ENCODE measurements around the gene OR4P4.

Gene OR4P4

DNA sequence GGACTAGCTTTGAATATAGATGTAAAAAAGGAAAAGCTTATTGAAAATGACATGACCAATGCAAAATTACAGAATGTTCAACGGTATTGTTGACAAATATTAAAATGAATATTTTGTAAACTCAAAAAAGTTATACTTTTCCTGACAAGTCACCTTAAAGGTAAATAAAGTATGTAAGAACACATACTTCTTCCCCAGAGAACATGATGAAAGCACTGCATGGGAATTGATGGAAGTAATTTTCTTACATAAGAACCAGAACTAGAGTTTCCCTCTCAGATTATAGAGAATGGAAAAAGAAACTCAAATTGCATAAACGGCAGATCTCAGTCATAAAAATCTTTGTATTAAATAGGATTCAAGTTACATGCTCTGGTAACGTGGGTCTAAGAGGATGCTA lies at the start of gene OR4P4:
Gene OR4P4, plus strand, starts transcription at position 301 of the 400 bp plus-strand sequence.
- no peak for DNase-seq (ENCODE audit: low read depth in 2 of 2)

DNA sequence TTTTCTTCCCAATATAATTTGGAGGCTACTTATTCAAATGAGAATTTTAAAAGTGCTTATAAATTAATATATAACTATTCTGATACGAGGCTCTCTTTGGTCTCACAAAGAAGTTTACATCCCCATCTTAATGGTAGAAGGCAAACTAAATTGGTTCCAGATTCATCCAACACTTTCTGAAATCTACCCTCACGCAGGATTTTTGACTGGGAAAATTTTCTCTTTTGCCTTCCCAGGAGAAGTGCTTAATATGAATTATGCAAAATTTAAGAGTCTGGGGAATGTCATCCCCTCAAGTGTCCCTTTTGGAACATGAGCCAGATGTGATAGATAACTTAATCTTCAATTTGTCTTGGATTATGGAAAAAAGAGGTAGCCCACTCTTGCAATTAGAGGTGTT lies 27.4 kb upstream of the OR4P4 start, which contains the start of gene OR4C11:
Gene OR4C11, minus strand, starts transcription at position 101 of the 400 bp plus-strand sequence. CDS start 3,272 bp downstream, outside the sequence.
- no peak for DNase-seq (ENCODE audit: low read depth in 2 of 2)

DNA sequence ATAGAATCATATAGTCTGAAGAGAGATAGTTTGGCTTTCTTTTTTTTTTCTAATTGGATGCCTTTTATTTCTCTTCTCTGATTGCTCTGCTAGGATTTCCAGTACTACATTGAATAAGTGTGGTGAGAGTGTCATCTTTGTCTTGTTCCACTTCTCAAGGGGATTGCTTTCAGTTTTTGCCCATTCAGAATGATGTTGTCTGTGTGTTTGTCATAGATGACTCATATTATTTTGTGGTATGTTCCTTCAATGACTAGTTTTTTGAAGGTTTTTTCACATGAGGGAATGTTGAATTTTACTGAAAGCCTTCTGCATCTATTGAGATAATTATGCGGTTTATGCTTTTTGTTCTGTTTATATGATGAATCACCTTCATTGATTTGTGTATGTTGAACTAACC lies 10.4 kb upstream of the OR4P4 start:
- DNase-seq (ENCODE audit: low read depth in 2 of 2): no peak

DNA sequence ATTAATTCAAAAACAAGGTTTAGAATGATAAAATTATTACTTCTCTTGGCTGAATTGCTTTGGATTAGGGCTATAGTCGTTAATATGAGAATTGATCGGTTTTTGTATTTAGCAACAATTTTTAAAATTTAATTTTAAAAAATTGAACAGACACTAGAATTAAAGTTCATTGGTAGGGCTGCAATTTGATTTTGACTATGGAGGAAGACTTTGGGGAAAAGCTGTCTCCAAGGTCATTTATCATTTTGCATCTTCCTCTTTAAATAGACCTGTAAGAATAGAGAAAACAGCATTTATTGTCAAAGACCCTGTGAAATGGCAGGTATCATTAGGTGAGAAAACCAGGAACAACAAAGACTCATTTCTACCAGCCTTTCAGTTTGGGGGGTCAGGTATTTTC lies 13.1 kb downstream of the OR4P4 start, which contains the start of gene OR4S2:
Gene OR4S2, plus strand, starts transcription at position 301 of the 400 bp plus-strand sequence. CDS start 2,577 bp downstream, outside the sequence.
- DNase-seq (ENCODE audit: low read depth in 2 of 2): no peak

DNA sequence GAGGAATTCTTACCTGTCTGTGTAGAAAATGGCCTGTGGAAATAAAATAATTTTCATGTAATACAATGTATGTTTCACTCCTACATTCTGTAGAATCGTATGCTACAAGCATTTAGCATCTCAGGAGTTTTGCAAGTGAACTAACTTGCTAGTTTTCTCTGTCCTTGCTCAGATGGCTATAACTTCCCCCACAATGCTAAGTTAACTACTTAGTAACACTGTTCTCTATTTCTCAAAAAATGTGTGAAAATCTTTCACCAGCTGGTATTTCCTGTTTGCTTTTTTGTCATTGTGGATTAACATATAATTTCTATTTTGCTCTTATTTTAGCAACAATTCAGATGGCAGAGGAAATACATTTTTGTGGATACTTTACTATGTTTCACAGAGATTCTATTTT lies 17.6 kb downstream of the OR4P4 start:
- DNase-seq (ENCODE audit: low read depth in 2 of 2): no peak

DNA sequence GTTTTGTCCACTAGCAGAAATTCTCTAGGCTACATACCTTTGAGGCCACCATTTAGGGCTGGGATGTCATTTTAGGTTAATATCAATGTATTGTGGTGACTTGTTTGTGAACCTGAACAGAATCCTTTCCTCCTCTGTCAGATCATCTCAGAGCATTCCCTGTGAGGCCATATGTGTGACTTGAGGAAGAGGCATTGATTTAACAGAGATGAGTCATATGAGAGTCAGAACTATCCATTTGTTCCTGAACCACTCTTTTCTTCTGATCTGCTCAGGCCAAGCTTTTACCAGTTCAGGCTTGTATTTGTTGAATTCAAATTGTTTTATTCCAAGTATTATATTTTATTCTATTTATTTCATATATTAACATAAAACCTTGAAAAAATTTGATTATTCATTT lies 20.2 kb downstream of the OR4P4 start:
- DNase-seq (ENCODE audit: low read depth in 2 of 2): no peak

DNA sequence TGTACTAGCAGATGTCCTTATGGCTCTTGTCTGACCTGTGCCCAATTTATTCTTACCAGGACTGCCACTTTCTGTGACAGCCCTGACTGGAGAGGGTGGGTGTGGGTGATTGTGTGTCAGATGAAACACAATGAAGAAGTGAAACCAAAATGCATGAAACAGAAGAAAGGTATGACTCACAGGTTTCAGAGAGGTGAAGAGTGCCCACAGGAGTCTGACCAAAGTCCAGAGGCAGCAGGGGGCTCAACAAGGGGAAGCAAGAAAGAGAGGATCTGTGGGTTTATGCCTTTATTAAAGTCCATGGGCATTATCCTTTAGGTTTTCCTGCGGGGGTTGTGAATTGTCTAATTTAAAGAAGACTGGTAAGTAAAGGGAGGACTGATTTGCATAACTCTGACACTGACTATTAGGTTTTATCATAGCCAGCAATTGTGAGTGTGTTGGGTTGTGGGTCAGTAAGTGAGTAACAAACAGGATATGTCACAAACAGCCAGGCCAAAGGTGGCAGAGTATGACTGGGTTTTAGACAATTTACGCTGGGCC lies 23.2 kb downstream of the OR4P4 start:
- DNase-seq (ENCODE audit: low read depth in 2 of 2): no peak

DNA sequence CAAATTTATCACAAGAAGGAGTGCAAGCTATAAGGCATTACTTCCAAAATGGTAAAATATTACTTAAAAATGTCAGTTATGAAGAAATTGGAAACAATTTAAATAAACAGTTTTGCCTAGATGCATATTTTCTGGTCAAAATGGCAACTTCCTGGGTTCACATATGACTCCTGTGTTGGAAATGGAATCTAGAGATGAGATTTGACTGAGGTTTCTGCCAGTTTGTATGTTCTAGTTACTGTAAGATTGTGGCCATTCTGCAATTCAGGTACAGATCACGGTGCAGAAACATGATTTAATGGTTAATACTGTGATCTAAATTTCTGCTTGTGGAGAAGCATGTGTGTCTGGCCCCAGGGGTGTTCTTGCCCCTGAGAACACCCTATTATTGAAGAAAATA lies 23.7 kb downstream of the OR4P4 start:
- no peak for DNase-seq (ENCODE audit: low read depth in 2 of 2)

DNA sequence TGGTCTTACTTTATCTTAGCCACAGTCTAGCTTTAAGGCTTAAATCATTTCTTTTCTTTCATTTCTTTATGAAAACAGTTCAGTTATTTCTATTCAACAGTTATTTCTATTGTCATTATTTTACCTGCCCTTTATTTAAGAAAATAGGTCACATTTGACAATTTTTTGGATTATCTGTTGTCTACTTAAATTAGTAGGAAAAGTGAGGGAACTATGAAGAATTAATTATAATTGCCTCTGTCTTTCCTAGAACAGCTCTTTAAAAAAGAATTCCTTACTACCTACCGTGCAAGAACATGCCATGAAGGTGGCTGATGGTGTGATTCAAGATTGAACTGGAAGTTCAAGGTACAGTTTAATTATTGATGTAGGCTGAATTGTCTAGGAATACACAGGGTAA lies 27.0 kb downstream of the OR4P4 start, which contains the start of gene OR4C6:
Gene OR4C6, plus strand, starts transcription at position 301 of the 400 bp plus-strand sequence. CDS start 2,966 bp downstream, outside the sequence.
- DNase-seq (ENCODE audit: low read depth in 2 of 2): no peak

DNA sequence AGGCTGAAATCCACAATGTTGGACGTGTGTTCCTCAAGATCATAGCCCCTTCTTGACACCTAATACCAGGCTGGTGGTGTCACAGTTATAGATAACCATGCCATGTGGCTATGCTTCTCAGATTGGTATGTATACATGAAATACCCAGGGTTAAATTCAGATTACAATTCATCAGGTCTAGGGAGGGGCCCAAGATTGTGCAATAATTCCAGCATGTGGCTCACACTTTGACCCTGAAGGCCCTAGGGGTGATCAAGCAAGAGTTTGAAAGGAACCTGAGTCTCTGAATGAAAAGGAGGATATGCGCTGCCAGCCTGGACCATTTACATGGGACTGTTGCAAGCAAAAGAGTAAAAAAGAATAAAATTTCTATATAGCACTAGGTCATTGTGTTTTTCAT lies 34.5 kb downstream of the OR4P4 start:
- DNase-seq (ENCODE audit: low read depth in 2 of 2): no peak

DNA sequence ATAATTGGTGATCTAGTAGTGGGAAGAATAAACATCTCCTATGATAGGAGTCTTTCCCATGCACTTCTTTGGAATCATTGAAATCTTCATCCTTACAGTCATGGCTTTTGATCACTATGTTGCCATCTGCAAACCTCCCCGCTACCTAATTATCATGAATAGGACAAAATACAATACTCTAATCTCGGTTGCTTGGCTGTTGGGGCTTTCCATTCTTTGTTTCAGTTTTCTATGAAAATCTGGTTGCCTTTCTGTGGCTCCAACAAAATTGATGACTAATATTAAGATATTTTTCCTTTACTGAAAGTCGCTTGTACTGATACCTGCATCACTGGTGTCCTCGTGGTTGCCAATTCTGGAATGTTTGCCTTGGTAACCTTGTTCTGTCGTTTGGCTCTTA lies 38.9 kb downstream of the OR4P4 start:
- no peak for DNase-seq (ENCODE audit: low read depth in 2 of 2)
